SK-N-SH (cell line): ENCODE results near the gene WNT1. TPM values are rescaled to one million over a fixed set of nuclear protein-coding genes. Genes with fewer than 3 reads are reported as not detected.

Experiments used
- CTCF ChIA-PET: fragments of 300-600, 350-600 bp; formaldehyde crosslinking; extraction: SDS; loops from one replicate; lab custom pipeline; 2021; lab: Yijun Ruan, JAX
- POLR2A ChIA-PET: fragments of 350-600 bp; sonication (Branson Sonifier 250); formaldehyde crosslinking; extraction: SDS; loops from one replicate; lab custom pipeline; 2020; ENCODE audit warnings: antibody characterized with exemption, inconsistent platforms; lab: Yijun Ruan, JAX
- DNase-seq: peaks from one replicate; pipeline ENCODE4 v3.0.0; 2012
- H2AFZ ChIP-seq: fragments of 200-600 bp; sonication (generic); 2 replicates; pipeline ENCODE4 v1.8.1; 2016; ENCODE audit warnings: antibody characterized with exemption, mild to moderate bottlenecking, low read depth
- H3F3A ChIP-seq: fragments of 200-600 bp; sonication (generic); replicated peaks from 2 replicates; pipeline ENCODE3; 2016; ENCODE audit warnings: antibody characterized with exemption, mild to moderate bottlenecking; ENCODE audit not compliant: insufficient read depth
- H3K27ac ChIP-seq, 2 experiments: fragments of 200-500 bp in 1 of 2; fragments of 200-600 bp in 1 of 2; sonication (Bioruptor generic) in 1 of 2; sonication (generic), shearing (Covaris generic) in 1 of 2; 2 replicates each; pipeline versions ENCODE4 v1.5.1 to v1.6.1; 2014 to 2016; ENCODE audit warnings: low read depth in 2 of 2, inconsistent platforms in 1 of 2, low read length in 1 of 2, mild to moderate bottlenecking in 1 of 2, mixed read lengths in 1 of 2
- H3K27me3 ChIP-seq: fragments of 200-600 bp; sonication (generic), shearing (Covaris generic); 2 replicates; pipeline ENCODE4 v1.6.1; 2016; ENCODE audit warnings: mixed run types; ENCODE audit not compliant: insufficient read depth
- H3K36me3 ChIP-seq, 2 experiments: fragments of 200-500 bp in 1 of 2; fragments of 200-600 bp in 1 of 2; sonication (Bioruptor generic) in 1 of 2; sonication (generic) in 1 of 2; replicated peaks in 1 of 2; 2 replicates each; pipeline versions ENCODE3 to v1.5.1; 2014 to 2016; ENCODE audit warnings: low read length in 1 of 2, mild to moderate bottlenecking in 1 of 2; ENCODE audit not compliant: insufficient read depth in 2 of 2, control insufficient read depth in 1 of 2
- H3K4me1 ChIP-seq, 2 experiments: fragments of 200-500 bp in 1 of 2; fragments of 200-600 bp in 1 of 2; sonication (Bioruptor generic) in 1 of 2; sonication (generic), shearing (Covaris generic) in 1 of 2; 2 replicates each; pipeline versions ENCODE4 v1.5.1 to v1.6.1; 2014 to 2016; ENCODE audit warnings: low read depth in 1 of 2, low read length in 1 of 2, mixed run types in 1 of 2; ENCODE audit not compliant: insufficient read depth in 2 of 2, control insufficient read depth in 1 of 2
- H3K4me2 ChIP-seq: fragments of 200-600 bp; sonication (generic), shearing (Covaris generic); 2 replicates; pipeline ENCODE4 v1.6.1; 2017; ENCODE audit warnings: mixed run types
- H3K4me3 ChIP-seq, 2 experiments: fragments of 200-500 bp in 1 of 2; fragments of 200-600 bp in 1 of 2; sonication (Bioruptor generic) in 1 of 2; sonication (generic), shearing (Covaris generic) in 1 of 2; 2 replicates each; pipeline versions ENCODE4 v1.5.1 to v1.8.1; 2014 to 2016; ENCODE audit warnings: low read depth in 2 of 2, inconsistent platforms in 1 of 2, low read length in 1 of 2, mild to moderate bottlenecking in 1 of 2, mixed read lengths in 1 of 2, moderate library complexity in 1 of 2
- H3K79me2 ChIP-seq: fragments of 200-600 bp; sonication (generic); 2 replicates; pipeline ENCODE4 v1.8.1; 2017; ENCODE audit warnings: mild to moderate bottlenecking; ENCODE audit not compliant: insufficient read depth
- H3K9ac ChIP-seq: fragments of 200-600 bp; sonication (generic); 2 replicates; pipeline ENCODE4 v1.6.1; 2017; ENCODE audit warnings: mixed run types
- H3K9me2 ChIP-seq: fragments of 200-600 bp; sonication (generic); 2 replicates; pipeline ENCODE4 v1.6.1; 2017; ENCODE audit warnings: mixed run types
- H3K9me3 ChIP-seq: fragments of 200-600 bp; sonication (generic); 2 replicates; pipeline ENCODE4 v1.6.1; 2017; ENCODE audit warnings: mixed run types, mild to moderate bottlenecking, moderate library complexity
- H4K20me1 ChIP-seq: fragments of 200-600 bp; sonication (generic); 2 replicates; pipeline ENCODE4 v1.6.1; 2017; ENCODE audit warnings: mild to moderate bottlenecking, mixed run types; ENCODE audit not compliant: insufficient read depth
- CTCF ChIP-seq: fragments of 200-600 bp; sonication (generic); IDR thresholded peaks from 2 replicates; pipeline ENCODE4 v1.6.1; 2017; ENCODE audit warnings: antibody characterized with exemption, mild to moderate bottlenecking, moderate library complexity
- ELF1 ChIP-seq: IDR thresholded peaks from 2 replicates; pipeline ENCODE4 v1.4.0; 2012
- EZH2phosphoT487 ChIP-seq: fragments of 200-600 bp; sonication (generic); IDR thresholded peaks from 2 replicates; pipeline ENCODE4 v1.6.1; 2017; ENCODE audit warnings: low read depth, mixed run types, mild to moderate bottlenecking, antibody characterized with exemption, moderate library complexity, borderline replicate concordance
- FOXM1 ChIP-seq: IDR thresholded peaks from 2 replicates; pipeline ENCODE4 v1.4.0; 2012; ENCODE audit warnings: low read depth, mild to moderate bottlenecking
- GATA2 ChIP-seq: sonication (generic); formaldehyde crosslinking; IDR thresholded peaks from 2 replicates; pipeline ENCODE4 v1.5.0; 2020; ENCODE audit warnings: mild to moderate bottlenecking, missing genetic modification reagents
- IRF3 ChIP-seq: fragments of 150-350 bp; IDR thresholded peaks from 2 replicates; pipeline ENCODE4 v1.6.1; 2016; ENCODE audit warnings: mild to moderate bottlenecking, low read depth, low read length
- JUND ChIP-seq: IDR thresholded peaks from 2 replicates; pipeline ENCODE4 v1.4.0; 2012
- NFIC ChIP-seq: IDR thresholded peaks from 2 replicates; pipeline ENCODE4 v1.4.0; 2012; ENCODE audit warnings: borderline replicate concordance
- POLR2AphosphoS5 ChIP-seq: IDR thresholded peaks from 2 replicates; pipeline ENCODE4 v1.6.1; 2012; ENCODE audit warnings: low read depth, low read length
- RFX5 ChIP-seq: IDR thresholded peaks from 2 replicates; pipeline ENCODE4 v1.6.1; 2012; ENCODE audit warnings: mild to moderate bottlenecking, improper control_type of control experiment, low read length
- SIN3A ChIP-seq: IDR thresholded peaks from 2 replicates; pipeline ENCODE4 v1.6.1; 2012; ENCODE audit warnings: low read depth, mild to moderate bottlenecking, low read length, moderate library complexity, borderline replicate concordance
- SMC3 ChIP-seq: IDR thresholded peaks from 2 replicates; pipeline ENCODE4 v1.6.1; 2012; ENCODE audit warnings: low read depth, low read length, improper control_type of control experiment
- TEAD4 ChIP-seq: IDR thresholded peaks from 2 replicates; pipeline ENCODE4 v1.4.0; 2012; ENCODE audit warnings: mild to moderate bottlenecking, borderline replicate concordance; ENCODE audit not compliant: insufficient read depth
- YY1 ChIP-seq: IDR thresholded peaks from 2 replicates; pipeline ENCODE4 v1.4.0; 2012; ENCODE audit warnings: low read depth, mild to moderate bottlenecking
- WGBS: methylation state at CpG from one replicate; pipeline ENCODE4 v1.1.6; 2017; ENCODE audit warnings: low lambda C conversion rate; 5-methylcytosine and 5-hydroxymethylcytosine counted together
- polyA plus RNA-seq, 3 experiments: library from polyadenylated mRNA; depleted of rRNA; stranded (reverse); fragments of >200 nt; gene quantifications; 2 replicates each; pipeline ENCODE4 v1.2.3, GENCODE V29; 2012
- TF ChIP-seq, protein P1 (sequence below): IDR thresholded peaks from 2 replicates; pipeline ENCODE4 v1.4.0; 2012; ENCODE audit warnings: low read depth
- TF ChIP-seq, protein P2 (sequence below): IDR thresholded peaks from 2 replicates; pipeline ENCODE4 v1.4.0; 2012; ENCODE audit warnings: low read depth, borderline replicate concordance
- TF ChIP-seq, protein P3 (sequence below): IDR thresholded peaks from 2 replicates; pipeline ENCODE4 v1.4.0; 2012; ENCODE audit warnings: low read depth, borderline replicate concordance

Gene WNT1
- polyA plus RNA-seq, 1 of the 3 experiments (the other 2 are of a cell fraction), result not detected

DNA sequence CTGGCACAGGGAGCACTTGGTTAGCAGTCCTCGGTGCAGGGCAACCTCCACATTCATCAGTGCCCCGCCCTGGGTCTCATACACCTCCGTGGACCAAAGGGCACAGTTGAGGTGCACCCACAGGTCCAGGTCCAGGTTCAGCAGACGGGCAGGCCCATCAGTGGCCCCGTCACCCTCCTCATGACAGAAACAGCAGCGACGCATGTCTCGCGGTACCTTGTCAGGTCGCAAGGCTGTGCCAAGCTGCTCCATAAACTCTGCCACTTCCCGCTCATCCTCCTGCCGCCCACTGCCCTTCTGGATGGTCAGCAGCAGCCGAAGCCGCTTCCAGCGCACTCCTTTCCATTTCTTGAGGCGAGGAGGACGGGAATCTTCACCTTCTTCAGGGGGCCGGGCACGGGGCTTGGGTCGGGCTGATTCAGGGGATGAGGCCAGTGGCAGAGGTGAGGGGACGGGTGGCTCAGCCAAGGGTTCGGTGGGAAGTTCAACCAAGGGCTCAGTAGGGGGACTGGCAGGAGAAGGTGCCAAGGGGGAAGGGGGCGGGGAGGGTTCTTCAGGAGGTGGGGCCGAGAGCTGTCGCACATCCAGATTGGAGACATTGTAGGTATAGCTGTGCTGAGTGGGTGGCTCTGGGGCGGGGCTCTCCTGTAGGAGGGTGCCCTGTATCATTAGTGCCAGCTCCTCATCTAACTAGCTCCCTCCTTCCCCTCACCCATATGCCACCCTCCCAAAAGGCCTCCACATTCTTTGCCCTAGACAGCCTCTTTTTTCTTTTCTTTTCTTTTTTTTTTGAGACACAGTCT lies 48.8 kb downstream of the WNT1 start:
- H3K4me1 ChIP-seq, result no peaks in the 10 kb centered on the region

GRCh38 chr12:49027846-49028555 lies 49.9 kb downstream of the WNT1 start:
- Histone ChIP-seq H3K4me1 (no peaks in the 10 kb centered on the region), H3K36me3 (peaks cover 44 to 92% of the 10 kb centered on the region in 2 experiments), H2AFZ (no peak overlapping the region), H3K9ac (no peak overlapping the region), H3K27me3 (no peaks in the 10 kb centered on the region), H3K79me2 (no peaks in the 10 kb centered on the region), H3K9me2 (no peaks in the 10 kb centered on the region), H3K4me3 (no peak overlapping the region), H3K27ac (no peak overlapping the region), H3K9me3 (no peaks in the 10 kb centered on the region), H4K20me1 (no peaks in the 10 kb centered on the region), H3K4me2 (no peak overlapping the region), H3F3A (peaks cover 9% of the 10 kb centered on the region)
- DNase-seq, result peak; percentile 6
- WGBS, result 98% methylated on average over 9 of the region's 9 CpGs
- POLR2A ChIA-PET, result no interaction called here
- CTCF ChIA-PET, result interaction anchor here (1.0 to 1.1 kb wide), 2 partner anchors 16 to 64 kb away, joined by 3 to 5 read pairs; no protein-coding TSS in a partner anchor
- TF ChIP-seq, protein P1, sequence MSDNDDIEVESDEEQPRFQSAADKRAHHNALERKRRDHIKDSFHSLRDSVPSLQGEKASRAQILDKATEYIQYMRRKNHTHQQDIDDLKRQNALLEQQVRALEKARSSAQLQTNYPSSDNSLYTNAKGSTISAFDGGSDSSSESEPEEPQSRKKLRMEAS, result no peak
- TF ChIP-seq, protein P2, sequence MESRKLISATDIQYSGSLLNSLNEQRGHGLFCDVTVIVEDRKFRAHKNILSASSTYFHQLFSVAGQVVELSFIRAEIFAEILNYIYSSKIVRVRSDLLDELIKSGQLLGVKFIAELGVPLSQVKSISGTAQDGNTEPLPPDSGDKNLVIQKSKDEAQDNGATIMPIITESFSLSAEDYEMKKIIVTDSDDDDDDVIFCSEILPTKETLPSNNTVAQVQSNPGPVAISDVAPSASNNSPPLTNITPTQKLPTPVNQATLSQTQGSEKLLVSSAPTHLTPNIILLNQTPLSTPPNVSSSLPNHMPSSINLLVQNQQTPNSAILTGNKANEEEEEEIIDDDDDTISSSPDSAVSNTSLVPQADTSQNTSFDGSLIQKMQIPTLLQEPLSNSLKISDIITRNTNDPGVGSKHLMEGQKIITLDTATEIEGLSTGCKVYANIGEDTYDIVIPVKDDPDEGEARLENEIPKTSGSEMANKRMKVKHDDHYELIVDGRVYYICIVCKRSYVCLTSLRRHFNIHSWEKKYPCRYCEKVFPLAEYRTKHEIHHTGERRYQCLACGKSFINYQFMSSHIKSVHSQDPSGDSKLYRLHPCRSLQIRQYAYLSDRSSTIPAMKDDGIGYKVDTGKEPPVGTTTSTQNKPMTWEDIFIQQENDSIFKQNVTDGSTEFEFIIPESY, result no peak
- TF ChIP-seq, protein P3, sequence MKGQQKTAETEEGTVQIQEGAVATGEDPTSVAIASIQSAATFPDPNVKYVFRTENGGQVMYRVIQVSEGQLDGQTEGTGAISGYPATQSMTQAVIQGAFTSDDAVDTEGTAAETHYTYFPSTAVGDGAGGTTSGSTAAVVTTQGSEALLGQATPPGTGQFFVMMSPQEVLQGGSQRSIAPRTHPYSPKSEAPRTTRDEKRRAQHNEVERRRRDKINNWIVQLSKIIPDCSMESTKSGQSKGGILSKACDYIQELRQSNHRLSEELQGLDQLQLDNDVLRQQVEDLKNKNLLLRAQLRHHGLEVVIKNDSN, result no peak
- TF ChIP-seq POLR2AphosphoS5 (no peak), IRF3 (no peak), SMC3 (no peak), GATA2 (no peak), EZH2phosphoT487 (no peak), RFX5 (no peak), SIN3A (no peak)

More for the DNA sequence above, 48.8 kb downstream of the WNT1 start:
- no peak overlapping the region for H3K4me2 ChIP-seq
- WGBS, result 94% methylated on average over 24 of the region's 26 CpGs
- TF ChIP-seq EZH2phosphoT487 (no peak), GATA2 (no peak), NFIC (no peak), CTCF (no peak), SMC3 (no peak), RFX5 (no peak), ELF1 (no peak), YY1 (no peak), FOXM1 (no peak), TEAD4 (no peak), JUND (no peak)
- no peaks in the 10 kb centered on the region for H3K9me3 ChIP-seq
- DNase-seq, result peak; percentile 24
- no peaks in the 10 kb centered on the region for H3K79me2 ChIP-seq
- H3K27ac ChIP-seq, result no peak overlapping the region; a peak in 1 of 4 replicates
- H2AFZ ChIP-seq, result no peak overlapping the region
- no peak overlapping the region for H3K4me3 ChIP-seq
- no peaks in the 10 kb centered on the region for H3K27me3 ChIP-seq
- ChIA-PET POLR2A (no interaction called here), CTCF (interaction anchor here (1.0 to 1.1 kb wide), 3 partner anchors 17 to 65 kb away, joined by 3 to 5 read pairs (median 3); no protein-coding TSS in a partner anchor)
- H3F3A ChIP-seq, result peaks cover 16% of the 10 kb centered on the region
- H3K36me3 ChIP-seq, result peaks cover 47 to 91% of the 10 kb centered on the region in 2 experiments
- no peak overlapping the region for H3K9ac ChIP-seq
- H4K20me1 ChIP-seq, result no peaks in the 10 kb centered on the region
- H3K9me2 ChIP-seq, result no peaks in the 10 kb centered on the region
